ENCODE data around the gene ZNF782.

ZNF782 gene

DNA sequence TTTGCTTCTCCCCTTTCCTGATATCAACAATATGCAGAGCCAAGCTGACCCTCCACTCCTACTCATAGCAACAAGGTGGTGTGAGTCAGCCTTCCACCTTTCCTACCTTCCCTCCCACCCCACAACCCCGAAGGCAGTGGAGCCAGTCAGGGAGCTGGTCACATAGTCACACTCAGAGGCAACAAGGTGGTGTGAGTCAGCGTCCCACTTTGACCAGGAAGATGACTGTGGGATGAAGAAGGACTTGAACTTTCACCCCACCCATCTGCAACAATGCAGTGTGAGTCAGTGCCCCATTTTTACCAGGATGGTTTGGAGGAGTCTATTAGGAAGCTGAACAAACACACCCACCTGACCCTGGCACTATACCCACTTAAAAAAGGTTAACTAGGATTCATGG, 30.1 kb upstream of the ZNF782 start:
- H3K27ac ChIP-seq (ENCODE audit: poor library complexity, severe bottlenecking) = peak overlapping the region; percentile 72
- peaks cover 18% of the 10 kb centered on the region for H3K4me1 ChIP-seq (ENCODE audit: insufficient read depth, poor library complexity, severe bottlenecking)
- H3K9me3 ChIP-seq (ENCODE audit: severe bottlenecking) = no peaks in the 10 kb centered on the region
- ATAC-seq (ENCODE audit: low read depth) (peak; percentile 98), DNase-seq (ENCODE audit: low spot score) (peak; percentile 94)
- H3K27me3 ChIP-seq (ENCODE audit: insufficient read depth, poor library complexity, severe bottlenecking) = no peaks in the 10 kb centered on the region
- TF ChIP-seq, protein P1, sequence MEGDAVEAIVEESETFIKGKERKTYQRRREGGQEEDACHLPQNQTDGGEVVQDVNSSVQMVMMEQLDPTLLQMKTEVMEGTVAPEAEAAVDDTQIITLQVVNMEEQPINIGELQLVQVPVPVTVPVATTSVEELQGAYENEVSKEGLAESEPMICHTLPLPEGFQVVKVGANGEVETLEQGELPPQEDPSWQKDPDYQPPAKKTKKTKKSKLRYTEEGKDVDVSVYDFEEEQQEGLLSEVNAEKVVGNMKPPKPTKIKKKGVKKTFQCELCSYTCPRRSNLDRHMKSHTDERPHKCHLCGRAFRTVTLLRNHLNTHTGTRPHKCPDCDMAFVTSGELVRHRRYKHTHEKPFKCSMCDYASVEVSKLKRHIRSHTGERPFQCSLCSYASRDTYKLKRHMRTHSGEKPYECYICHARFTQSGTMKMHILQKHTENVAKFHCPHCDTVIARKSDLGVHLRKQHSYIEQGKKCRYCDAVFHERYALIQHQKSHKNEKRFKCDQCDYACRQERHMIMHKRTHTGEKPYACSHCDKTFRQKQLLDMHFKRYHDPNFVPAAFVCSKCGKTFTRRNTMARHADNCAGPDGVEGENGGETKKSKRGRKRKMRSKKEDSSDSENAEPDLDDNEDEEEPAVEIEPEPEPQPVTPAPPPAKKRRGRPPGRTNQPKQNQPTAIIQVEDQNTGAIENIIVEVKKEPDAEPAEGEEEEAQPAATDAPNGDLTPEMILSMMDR (IDR thresholded peaks at IDR 0.05; ENCODE audit: poor library complexity, severe bottlenecking) = no peak
- no peak overlapping the region for H3K4me3 ChIP-seq (ENCODE audit: severe bottlenecking)
- no peaks in the 10 kb centered on the region for H3K36me3 ChIP-seq (ENCODE audit: low read depth)

DNA sequence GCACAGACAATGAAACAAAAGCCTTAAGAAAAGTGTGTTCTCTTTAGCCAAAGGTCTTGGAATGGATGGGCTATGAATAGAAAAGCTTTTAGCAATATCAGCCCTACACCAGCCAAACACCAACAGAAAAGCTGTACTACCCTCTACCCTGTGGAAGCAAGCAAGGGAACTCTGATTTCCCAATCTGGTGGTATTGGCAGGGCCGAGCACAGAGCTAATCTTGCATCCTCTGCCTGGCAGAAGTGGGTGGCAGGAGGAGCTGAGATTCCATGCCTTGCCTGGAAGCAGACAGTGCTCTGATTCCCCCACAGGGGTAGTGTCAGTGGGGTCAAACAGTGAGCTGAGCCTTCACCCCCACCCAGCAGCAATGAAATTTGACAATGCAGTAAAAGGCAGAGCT, 29.6 kb upstream of the ZNF782 start:
- ATAC-seq (ENCODE audit: low read depth) = peak; percentile 13; the same call in 1 of the 3 replicates
- Histone ChIP-seq H3K27me3 (ENCODE audit: insufficient read depth, poor library complexity, severe bottlenecking) (no peaks in the 10 kb centered on the region), H3K9me3 (ENCODE audit: severe bottlenecking) (no peaks in the 10 kb centered on the region), H3K27ac (ENCODE audit: poor library complexity, severe bottlenecking) (peak overlapping the region; percentile 72), H3K36me3 (ENCODE audit: low read depth) (no peaks in the 10 kb centered on the region), H3K4me3 (ENCODE audit: severe bottlenecking) (no peak overlapping the region), H3K4me1 (ENCODE audit: insufficient read depth, poor library complexity, severe bottlenecking) (peaks cover 18% of the 10 kb centered on the region)
- no peak for DNase-seq (ENCODE audit: low spot score)
- TF ChIP-seq, protein P1 (IDR thresholded peaks at IDR 0.05; ENCODE audit: poor library complexity, severe bottlenecking) = no peak

DNA sequence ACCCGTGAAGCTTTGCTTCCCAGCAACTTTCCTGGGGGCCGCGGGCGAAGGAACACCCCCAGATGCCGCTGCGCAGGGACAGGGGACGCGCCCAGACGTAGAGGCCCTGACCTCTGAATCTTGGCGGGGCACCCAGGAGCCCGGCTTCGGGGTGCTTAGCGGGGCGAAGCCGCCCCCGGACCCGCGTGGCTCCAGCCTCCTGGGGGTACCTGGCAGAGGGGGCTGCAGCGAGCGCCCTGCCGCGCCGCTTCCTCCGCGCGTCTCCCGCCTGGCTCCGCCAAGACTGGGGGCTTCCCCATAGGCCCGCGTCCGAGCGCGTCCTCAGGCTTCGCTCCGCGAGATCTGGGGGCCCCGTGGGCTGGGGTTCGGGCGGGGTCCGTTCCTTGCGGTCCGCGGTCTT, 23.0 kb upstream of the ZNF782 start:
- Histone ChIP-seq H3K9me3 (ENCODE audit: severe bottlenecking) (no peaks in the 10 kb centered on the region), H3K4me3 (ENCODE audit: severe bottlenecking) (no peak overlapping the region), H3K27ac (ENCODE audit: poor library complexity, severe bottlenecking) (no peak overlapping the region), H3K36me3 (ENCODE audit: low read depth) (no peaks in the 10 kb centered on the region), H3K4me1 (ENCODE audit: insufficient read depth, poor library complexity, severe bottlenecking) (peaks cover 10% of the 10 kb centered on the region), H3K27me3 (ENCODE audit: insufficient read depth, poor library complexity, severe bottlenecking) (no peaks in the 10 kb centered on the region)
- DNase-seq (ENCODE audit: low spot score) (no peak), ATAC-seq (ENCODE audit: low read depth) (no peak)
- TF ChIP-seq, protein P1 (IDR thresholded peaks at IDR 0.05; ENCODE audit: poor library complexity, severe bottlenecking) = no peak

DNA sequence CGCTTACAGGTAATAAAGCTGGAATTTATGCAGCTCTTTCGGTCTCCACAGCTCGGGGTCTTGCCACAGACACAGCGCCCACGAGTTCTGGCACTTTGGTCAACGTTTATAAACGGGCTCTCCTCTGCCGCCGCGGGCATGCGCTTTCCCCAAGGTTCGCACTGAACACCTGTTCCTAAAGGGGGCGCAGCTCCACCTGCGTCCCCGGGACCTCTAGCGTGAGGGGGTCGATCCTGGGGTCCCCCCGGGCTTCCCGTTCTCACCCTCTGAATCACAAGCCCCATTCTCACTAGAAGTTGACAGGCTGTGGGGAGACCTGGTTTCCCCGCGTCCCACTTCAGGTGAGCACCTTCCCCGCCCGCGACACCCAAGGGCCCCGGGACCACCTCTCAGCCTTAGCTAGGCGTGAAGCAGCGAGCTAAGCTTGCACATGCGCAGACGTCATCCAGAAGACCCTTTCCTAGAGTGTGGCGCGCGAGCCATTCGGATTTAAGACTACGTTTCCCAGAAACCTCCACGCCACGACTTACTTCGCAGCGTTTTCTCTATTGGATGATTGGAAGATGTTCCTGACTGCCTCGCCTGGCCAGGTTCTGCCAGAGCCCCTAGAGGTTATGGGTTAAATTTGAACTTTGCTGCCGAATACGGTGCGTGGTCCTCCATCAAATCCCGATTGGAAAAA, 21.3 kb upstream of the ZNF782 start:
- peak overlapping the region; percentile 97 for H3K27ac ChIP-seq (ENCODE audit: poor library complexity, severe bottlenecking)
- peak overlapping the region; percentile 40 for H3K4me3 ChIP-seq (ENCODE audit: severe bottlenecking)
- no peaks in the 10 kb centered on the region for H3K27me3 ChIP-seq (ENCODE audit: insufficient read depth, poor library complexity, severe bottlenecking)
- H3K9me3 ChIP-seq (ENCODE audit: severe bottlenecking) = no peaks in the 10 kb centered on the region
- no peaks in the 10 kb centered on the region for H3K36me3 ChIP-seq (ENCODE audit: low read depth)
- peaks cover 10% of the 10 kb centered on the region for H3K4me1 ChIP-seq (ENCODE audit: insufficient read depth, poor library complexity, severe bottlenecking)
- peak; percentile 83 for DNase-seq (ENCODE audit: low spot score)
- TF ChIP-seq, protein P1 (IDR thresholded peaks at IDR 0.05; ENCODE audit: poor library complexity, severe bottlenecking) = peak; percentile 58
- peak; percentile 82 for ATAC-seq (ENCODE audit: low read depth)

DNA sequence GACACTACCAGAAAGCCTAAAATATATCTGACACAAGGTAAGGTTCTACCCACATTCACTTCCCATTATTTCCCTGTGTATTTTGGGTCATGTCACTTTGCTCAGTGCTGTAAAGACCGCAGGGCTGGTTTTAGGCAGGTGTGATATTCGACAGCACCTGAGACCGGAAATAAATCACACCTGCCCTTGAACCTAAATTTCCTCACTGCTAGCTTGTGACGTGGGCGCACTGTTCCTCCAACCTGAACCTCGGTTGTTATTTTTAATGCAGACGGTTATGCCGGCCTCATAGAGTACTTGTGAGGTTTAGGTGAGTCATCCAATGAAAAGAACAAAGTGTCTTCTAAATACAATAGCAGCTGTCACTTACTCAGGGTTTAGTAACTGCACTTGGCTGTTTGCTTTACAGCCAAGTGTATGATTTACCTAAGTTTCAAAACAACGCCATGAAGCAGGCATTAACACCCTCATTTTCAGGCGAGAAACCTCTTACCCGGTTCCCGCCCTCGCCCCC, 20.7 kb upstream of the ZNF782 start:
- TF ChIP-seq, protein P1 (IDR thresholded peaks at IDR 0.05; ENCODE audit: poor library complexity, severe bottlenecking) = no peak
- H3K9me3 ChIP-seq (ENCODE audit: severe bottlenecking) = no peaks in the 10 kb centered on the region
- H3K4me1 ChIP-seq (ENCODE audit: insufficient read depth, poor library complexity, severe bottlenecking) = peaks cover 10% of the 10 kb centered on the region
- ATAC-seq (ENCODE audit: low read depth) (peak; percentile 87), DNase-seq (ENCODE audit: low spot score) (no peak)
- no peaks in the 10 kb centered on the region for H3K36me3 ChIP-seq (ENCODE audit: low read depth)
- no peaks in the 10 kb centered on the region for H3K27me3 ChIP-seq (ENCODE audit: insufficient read depth, poor library complexity, severe bottlenecking)
- peak overlapping the region; percentile 97 for H3K27ac ChIP-seq (ENCODE audit: poor library complexity, severe bottlenecking)
- peak overlapping the region; percentile 40 for H3K4me3 ChIP-seq (ENCODE audit: severe bottlenecking)
